NCI-H82 treated with DMSO at 0.1 percent for 48 hours (cell line): ENCODE results near the gene KRT3.
"Not testable (repeated sequence)": the region's sequence is repeated elsewhere in the genome, so short reads cannot be mapped to it uniquely, and the experiment has no call there.

Experiments used
- DNase-seq: peaks from one replicate; lab custom pipeline; 2025; ENCODE audit not compliant: unreplicated experiment; lab: John Stamatoyannopoulos, UW

Gene KRT3

GRCh38 chr12:52798671-52799504 is 3.0 kb upstream of the KRT3 start:
- no peak for DNase-seq

GRCh38 chr12:52798003-52798670 is 2.2 kb upstream of the KRT3 start:
- DNase-seq: no peak

DNA sequence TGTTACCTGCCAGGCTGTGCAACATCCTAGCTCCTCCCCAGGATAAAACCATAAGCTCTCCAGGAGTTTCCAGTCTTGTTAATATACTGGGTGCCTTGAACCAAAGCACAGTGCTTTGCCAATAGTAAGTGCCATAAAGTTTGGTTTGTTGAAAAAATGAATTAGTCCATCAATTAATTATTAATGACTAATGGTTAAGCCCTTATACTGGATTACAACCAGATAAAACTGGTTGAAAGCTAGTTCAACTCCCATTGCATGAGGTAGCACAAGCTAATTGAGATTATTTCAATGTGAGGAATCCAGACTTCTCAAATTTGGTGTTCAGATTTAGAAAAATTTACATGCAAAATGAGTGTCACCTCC is 1.6 kb upstream of the KRT3 start:
- no peak for DNase-seq

GRCh38 chr12:52796839-52797528 is 1.1 kb upstream of the KRT3 start:
- no peak for DNase-seq

DNA sequence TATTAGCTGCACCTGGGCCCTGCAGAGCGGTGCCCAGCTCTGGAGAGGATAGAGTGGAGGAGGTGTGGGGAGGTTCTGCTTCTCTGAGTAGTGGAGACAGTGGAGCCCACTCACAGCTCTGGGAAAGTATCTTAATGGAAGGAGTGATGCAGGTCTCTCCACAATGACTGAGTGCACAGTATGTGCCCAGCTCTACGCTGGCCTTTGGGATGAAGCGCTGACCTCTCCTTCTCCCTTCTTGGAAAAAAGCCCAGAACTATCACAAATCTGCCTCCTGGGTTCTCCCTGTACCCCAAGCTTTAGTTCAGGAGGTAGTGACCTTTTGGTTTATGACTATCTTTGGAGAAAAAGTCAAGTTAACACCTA is 495 bp upstream of the KRT3 start:
- DNase-seq: no peak

- not testable (repeated sequence) for DNase-seq
Measured at GRCh38 chr12:52795332-52795674, 614 bp downstream of the KRT3 start.

DNA sequence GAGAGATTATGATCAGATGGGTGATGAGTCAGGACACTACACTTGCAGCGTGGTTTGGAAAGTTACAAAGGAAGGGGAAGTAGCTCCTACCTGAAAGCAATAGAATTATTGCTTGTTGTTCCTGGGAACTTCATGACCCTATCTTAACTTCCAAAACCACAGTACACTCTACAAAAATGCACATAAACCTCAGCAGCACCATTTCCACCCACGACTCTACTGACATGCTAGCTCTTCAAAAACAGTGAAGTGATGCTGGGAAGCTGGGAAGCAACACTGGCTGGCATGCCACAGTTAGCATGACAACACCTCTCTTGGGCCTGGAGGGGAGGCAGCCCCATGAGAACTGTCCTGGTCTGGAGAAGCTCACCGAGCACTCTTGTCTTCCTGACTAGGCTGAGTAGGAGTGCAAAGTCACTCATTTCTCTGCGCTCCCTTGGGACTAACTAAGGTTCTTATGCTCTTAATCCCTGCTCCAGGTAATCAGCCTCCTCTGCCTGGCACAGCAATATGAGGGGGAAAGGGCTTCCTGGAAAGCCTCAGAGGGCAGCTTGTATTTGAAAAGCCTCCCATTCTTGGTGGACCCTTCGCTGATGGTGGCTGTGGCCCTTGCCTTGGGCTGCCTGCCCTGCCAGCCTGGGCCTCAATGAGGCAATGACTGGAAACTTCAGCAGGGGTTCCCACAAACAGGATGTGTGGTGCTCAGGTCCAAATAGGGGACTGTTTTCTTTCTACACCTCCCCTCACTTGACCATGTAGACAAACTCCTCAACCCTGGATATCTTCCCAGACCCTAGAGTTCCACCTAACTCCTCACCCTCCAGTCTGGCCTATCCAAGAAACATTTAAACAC is 1.2 kb downstream of the KRT3 start:
- peak; percentile 35 for DNase-seq

DNA sequence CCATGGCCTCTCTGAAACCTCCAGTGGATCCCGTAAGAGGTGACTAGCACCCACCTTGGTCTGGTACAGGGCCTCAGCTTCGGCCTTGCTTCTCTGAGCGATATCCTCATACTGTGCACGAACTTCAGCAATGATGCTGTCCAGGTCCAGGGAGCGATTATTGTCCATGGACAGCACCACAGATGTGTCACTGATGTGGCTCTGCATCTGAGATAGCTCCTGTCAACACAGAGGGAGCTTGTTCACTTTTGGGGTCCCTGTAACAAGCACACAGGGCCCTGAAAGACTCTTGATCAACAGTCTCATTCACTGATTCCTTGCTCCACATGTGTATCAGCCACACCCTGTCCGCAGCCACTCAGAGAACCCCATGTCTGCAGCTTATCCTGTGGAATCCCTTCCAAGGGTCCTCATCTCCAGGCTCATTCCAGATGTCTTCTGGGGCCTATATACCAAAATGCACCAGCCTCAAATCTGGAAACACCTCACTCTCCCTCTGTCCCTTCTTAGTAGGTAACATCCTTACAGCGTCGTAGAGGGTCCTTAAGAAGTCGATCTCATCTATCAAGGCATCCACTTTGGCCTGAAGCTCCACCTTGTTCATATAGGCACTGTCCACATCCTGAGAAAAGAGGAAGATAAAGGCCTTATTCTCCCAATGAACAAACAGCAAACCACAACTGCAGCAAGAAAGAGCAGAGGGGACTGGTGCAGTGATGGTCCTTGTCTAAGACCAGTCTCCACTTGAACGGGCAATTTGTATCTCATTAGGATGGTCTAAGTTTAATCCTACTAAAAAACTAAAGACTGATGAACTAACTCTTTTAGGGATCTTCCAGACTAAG is 3.5 kb downstream of the KRT3 start:
- no peak for DNase-seq

GRCh38 chr12:52791271-52792184 is 4.4 kb downstream of the KRT3 start:
- DNase-seq: no peak

DNA sequence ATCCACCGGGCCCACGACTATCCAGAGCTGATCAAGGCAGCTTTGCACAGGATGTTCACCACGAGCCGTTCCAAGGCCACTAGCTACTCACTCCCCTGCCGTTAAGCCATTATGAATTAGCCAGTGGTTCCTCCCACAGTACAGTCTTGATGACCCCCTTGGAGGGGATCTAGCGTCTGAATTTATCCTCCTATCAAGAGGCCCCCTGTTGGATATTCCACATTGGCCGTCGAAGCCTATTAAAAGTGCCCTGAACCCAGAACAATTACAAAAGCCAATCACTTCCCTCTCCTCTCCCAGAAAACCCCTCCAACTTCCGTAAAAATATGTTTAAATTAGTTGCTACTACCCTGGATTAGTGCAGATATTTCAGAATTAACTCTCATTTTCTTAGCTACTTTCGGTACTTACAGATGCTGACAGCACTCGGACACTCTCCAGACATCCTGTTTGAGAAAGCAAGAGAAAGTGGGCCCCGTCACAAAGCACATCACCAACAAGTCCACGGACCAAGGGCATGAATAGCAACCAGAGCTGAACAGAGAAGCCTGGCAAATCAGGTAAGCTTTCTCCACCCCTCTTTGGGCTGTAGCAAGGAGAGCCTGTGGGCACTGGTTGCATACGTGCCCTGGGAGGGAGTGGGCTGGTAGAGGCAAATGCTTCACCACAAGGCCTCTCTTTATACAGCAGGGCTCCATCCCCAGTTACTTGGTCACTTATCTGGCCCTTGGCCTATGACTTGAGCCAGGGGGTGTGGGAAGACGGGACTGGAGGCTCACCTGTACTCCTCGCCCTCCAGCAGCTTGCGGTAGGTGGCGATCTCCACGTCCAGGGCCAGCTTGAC is 5.3 kb downstream of the KRT3 start:
- DNase-seq: no peak

DNA sequence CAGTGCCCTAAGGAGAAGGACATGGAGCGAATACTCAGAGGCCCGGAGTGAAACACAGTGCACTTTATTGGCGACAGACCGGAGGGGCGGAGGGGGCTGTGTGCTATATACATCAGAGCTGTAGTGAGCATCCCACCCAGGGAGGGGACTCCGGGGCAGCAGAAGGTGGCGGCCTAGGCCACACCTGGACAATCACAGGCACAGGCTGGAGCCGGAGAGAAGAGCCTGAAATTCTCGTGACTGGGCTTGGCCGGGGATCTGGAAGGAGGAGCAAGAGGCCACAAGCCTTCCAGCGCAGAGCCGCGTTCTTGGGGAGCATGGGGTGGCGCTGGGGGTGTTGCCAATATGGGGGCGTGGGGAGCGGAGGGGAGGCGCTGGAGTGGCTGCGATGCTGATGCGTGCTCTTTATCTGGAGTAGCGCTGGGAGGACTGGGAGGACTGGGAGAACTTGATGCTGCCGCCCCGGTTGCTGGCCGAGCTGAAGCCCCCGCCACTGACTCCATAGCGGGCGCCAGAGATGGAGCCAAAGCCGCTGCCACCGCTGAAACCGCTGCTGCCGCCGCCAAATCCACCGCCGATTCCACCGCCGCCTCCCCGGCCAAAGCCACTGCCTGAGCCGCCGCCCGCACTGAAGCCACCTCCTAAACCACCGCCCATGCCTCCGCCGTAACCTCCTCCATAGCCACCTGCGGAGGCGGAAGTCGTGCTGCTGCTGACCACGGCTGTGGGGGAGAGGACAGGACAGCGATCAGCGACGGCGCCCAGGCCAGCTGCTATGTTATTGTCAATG is 6.1 kb downstream of the KRT3 start:
- no peak for DNase-seq

DNA sequence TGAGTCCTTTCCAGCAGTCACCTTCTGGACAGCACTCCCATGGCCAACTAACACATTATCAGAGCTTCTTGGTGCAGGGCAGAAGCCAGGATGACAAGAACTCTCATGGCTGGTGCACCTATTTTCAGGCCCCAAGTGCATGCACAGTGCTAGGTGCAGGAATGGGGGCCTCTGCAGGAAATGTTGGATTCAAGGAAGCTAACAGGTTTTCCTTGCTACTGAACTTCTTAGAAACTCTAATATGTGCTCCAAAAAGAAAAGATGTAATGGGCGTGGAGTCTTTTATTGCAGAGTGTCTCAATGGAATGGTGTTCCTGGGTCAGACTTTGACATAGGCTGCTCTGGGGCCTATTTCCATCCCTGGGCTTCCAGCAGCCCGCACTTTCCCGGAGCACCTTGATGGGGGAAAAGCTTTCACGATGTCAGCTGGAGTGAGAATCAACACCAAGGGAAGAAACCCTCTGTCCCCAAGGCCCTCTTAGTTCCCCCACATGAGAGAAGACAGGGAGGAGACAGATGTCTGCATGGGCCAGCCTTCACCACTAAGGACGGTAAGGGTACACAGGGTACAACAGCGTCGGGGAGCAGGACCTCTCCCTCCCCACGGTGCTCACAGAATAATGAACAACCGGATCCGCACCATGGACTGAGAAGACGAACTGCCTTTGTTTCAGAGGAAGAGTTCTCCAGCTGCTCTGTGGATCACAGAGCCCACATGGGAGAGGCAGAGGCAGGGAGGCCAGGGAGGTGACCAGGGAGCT is 6.9 kb downstream of the KRT3 start:
- no peak for DNase-seq

DNA sequence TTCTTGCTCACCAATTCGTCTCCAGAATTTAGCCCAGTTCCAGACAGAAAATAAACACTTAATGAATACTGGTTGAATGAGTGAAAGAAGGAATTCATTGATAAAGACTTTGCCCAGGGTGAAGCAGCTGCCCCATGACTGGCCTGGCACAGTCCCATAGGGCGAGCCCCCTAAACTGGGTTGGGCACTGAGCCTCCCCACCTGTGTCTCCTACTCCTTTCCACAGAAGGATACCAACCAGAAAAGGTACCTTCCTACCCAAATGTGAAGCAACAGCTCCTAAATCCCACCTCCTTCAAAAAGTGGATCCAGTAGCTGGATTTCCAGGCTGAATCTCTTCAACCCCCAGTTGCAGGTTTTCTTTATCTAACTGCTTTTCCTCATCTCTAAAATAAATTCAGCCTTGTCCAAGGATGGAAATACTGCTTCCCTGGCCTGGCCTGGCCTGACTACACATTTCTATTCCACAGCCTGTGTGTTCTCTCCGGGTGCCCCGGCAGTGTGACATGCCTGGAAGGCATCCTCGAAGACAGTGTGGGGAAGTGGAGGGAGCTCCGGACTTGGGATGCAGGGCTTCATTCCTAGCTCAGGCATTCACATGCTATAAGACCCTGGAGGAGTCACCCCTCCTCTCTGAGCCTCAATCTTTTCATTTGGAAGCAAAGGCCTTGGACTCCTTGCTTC is 7.6 kb downstream of the KRT3 start:
- DNase-seq: no peak

GRCh38 chr12:52787324-52788191 is 8.4 kb downstream of the KRT3 start:
- DNase-seq: no peak

- no peak for DNase-seq
Measured at GRCh38 chr12:52784909-52785308, 11.0 kb downstream of the KRT3 start.
